NCI-H128 (cell line): ENCODE data around the gene IFNL1.
"Not testable (repeated sequence)": the region's sequence is repeated elsewhere in the genome, so short reads cannot be mapped to it uniquely, and the experiment has no call there.

Experiments
- DNase-seq: peaks from one replicate; lab custom pipeline; 2025; ENCODE audit not compliant: unreplicated experiment; lab: John Stamatoyannopoulos, UW

IFNL1 gene

GRCh38 chr19:39296055-39296645 lies at the start of gene IFNL1:
TSS of gene IFNL1 (plus strand) at chr19:39296407. CDS start at chr19:39296422, 15 bp downstream.
- DNase-seq: no peak

GRCh38 chr19:39246951-39247669 lies 49.1 kb upstream of the IFNL1 start:
- DNase-seq: no peak

GRCh38 chr19:39247701-39248664 lies 48.2 kb upstream of the IFNL1 start:
- no peak for DNase-seq

GRCh38 chr19:39248806-39249205 lies 47.4 kb upstream of the IFNL1 start, which contains the start of gene IFNL4:
TSS of gene IFNL4 (minus strand) at chr19:39248856.
- no peak for DNase-seq

GRCh38 chr19:39251081-39251480 lies 45.1 kb upstream of the IFNL1 start:
- no peak for DNase-seq

- DNase-seq: no peak
Observed at GRCh38 chr19:39251846-39252245, 44.4 kb upstream of the IFNL1 start.

GRCh38 chr19:39252458-39252857 lies 43.7 kb upstream of the IFNL1 start:
- no peak for DNase-seq

- no peak for DNase-seq
Observed at GRCh38 chr19:39253374-39254149, 42.6 kb upstream of the IFNL1 start.

GRCh38 chr19:39254531-39255345 lies 41.5 kb upstream of the IFNL1 start:
- no peak for DNase-seq

GRCh38 chr19:39257227-39257626 lies 39.0 kb upstream of the IFNL1 start:
- DNase-seq: no peak

- DNase-seq: no peak
Observed at GRCh38 chr19:39261704-39262103, 34.5 kb upstream of the IFNL1 start.

GRCh38 chr19:39262496-39262895 lies 33.7 kb upstream of the IFNL1 start:
- DNase-seq: no peak

GRCh38 chr19:39263912-39264305 lies 32.3 kb upstream of the IFNL1 start:
- DNase-seq: no peak

- DNase-seq: no peak
Observed at GRCh38 chr19:39264306-39265290, 31.6 kb upstream of the IFNL1 start.

- DNase-seq: no peak
Observed at GRCh38 chr19:39265321-39265916, 30.8 kb upstream of the IFNL1 start.

- DNase-seq: not testable (repeated sequence)
Observed at GRCh38 chr19:39268085-39268484, 28.1 kb upstream of the IFNL1 start, which contains the start of gene IFNL2. TSS of gene IFNL2 (plus strand) at chr19:39268396. CDS start at chr19:39268569, 173 bp downstream.

- not testable (repeated sequence) for DNase-seq
Observed at GRCh38 chr19:39268531-39269223, 27.5 kb upstream of the IFNL1 start.

- DNase-seq: not testable (repeated sequence)
Observed at GRCh38 chr19:39269369-39269768, 26.8 kb upstream of the IFNL1 start.
